Cardiac muscle cell (in vitro differentiated cells and primary cell): ENCODE data around the gene CDC42EP3. TPM values are rescaled to one million over a fixed set of nuclear protein-coding genes. Genes with fewer than 3 reads are reported as not detected.

Experiments
- DNase-seq, 2 donors: peaks; one replicate each; pipeline versions ENCODE4 v3.0.0 to v3.0.0-alpha.2; 2010 to 2017; ENCODE audit warnings: low read depth in 1 of 2, low spot score in 1 of 2
- H3K27ac ChIP-seq: fragments of 200-600 bp; sonication (generic); 2 replicates; pipeline ENCODE4 v1.5.1; 2016
- H3K27me3 ChIP-seq: fragments of 200-600 bp; sonication (generic); 2 replicates; pipeline ENCODE4 v1.6.0; 2016; ENCODE audit warnings: control low read depth
- H3K36me3 ChIP-seq: fragments of 200-600 bp; sonication (generic); 2 replicates; pipeline ENCODE4 v1.5.1; 2016; ENCODE audit warnings: control low read depth
- H3K4me1 ChIP-seq: fragments of 200-600 bp; sonication (generic); 2 replicates; pipeline ENCODE4 v1.8.1; 2017; ENCODE audit warnings: low read depth, mild to moderate bottlenecking, mixed run types
- H3K4me3 ChIP-seq: fragments of 200-600 bp; sonication (generic); 2 replicates; pipeline ENCODE4 v1.5.1; 2016; ENCODE audit warnings: mild to moderate bottlenecking
- H3K9me3 ChIP-seq: fragments of 200-600 bp; sonication (generic); 2 replicates; pipeline ENCODE4 v1.5.1; 2017; ENCODE audit warnings: low read depth, mild to moderate bottlenecking, control low read depth
- CTCF ChIP-seq: IDR thresholded peaks from 2 replicates; pipeline ENCODE4 v1.5.1; 2012; ENCODE audit warnings: low read depth, mild to moderate bottlenecking, low read length
- polyA plus RNA-seq: library from polyadenylated mRNA; unstranded; fragments of >200 nt; fragmentation: Nextera tagmentation; extraction: Ambion mirVana; gene quantifications from 2 replicates; pipeline ENCODE4 v1.2.1, GENCODE V29; 2016
- total RNA-seq: library from RNA; depleted of rRNA; stranded (reverse); fragments of >200 nt; gene quantifications from 2 replicates; pipeline ENCODE4 v1.2.3, GENCODE V29; 2016

CDC42EP3 gene
- total and polyA plus RNA-seq, 2 experiments from 2014 or later: 36.2 to 56.7 TPM

GRCh38 chr2:37656512-37657423 lies 14.7 kb downstream of the CDC42EP3 start:
- Histone ChIP-seq H3K4me1 (peaks cover 77% of the 10 kb centered on the region), H3K27ac (peak overlapping the region; percentile 74), H3K4me3 (no peak overlapping the region), H3K27me3 (no peaks in the 10 kb centered on the region), H3K36me3 (no peaks in the 10 kb centered on the region), H3K9me3 (no peaks in the 10 kb centered on the region)
- DNase-seq: no peak
- TF ChIP-seq CTCF: no peak

- peaks cover 72% of the 10 kb centered on the region for H3K4me1 ChIP-seq
- H3K9me3 ChIP-seq: no peaks in the 10 kb centered on the region
- H3K4me3 ChIP-seq: no peak overlapping the region
- H3K27ac ChIP-seq: peak overlapping the region; percentile 74
- no peaks in the 10 kb centered on the region for H3K27me3 ChIP-seq
- no peaks in the 10 kb centered on the region for H3K36me3 ChIP-seq
- TF ChIP-seq CTCF: no peak
- peak; percentile 61 to 71 for DNase-seq
These were observed 16.3 kb downstream of the CDC42EP3 start for GRCh38 chr2:37654932-37655841.

GRCh38 chr2:37654419-37654818 lies 17.0 kb downstream of the CDC42EP3 start:
- Histone ChIP-seq H3K9me3 (no peaks in the 10 kb centered on the region), H3K4me3 (no peak overlapping the region), H3K27me3 (no peaks in the 10 kb centered on the region), H3K27ac (peak overlapping the region; percentile 74), H3K4me1 (peaks cover 64% of the 10 kb centered on the region), H3K36me3 (no peaks in the 10 kb centered on the region)
- TF ChIP-seq CTCF: no peak
- no peak for DNase-seq

GRCh38 chr2:37653805-37654378 lies 17.6 kb downstream of the CDC42EP3 start:
- no peak for DNase-seq
- no peaks in the 10 kb centered on the region for H3K27me3 ChIP-seq
- TF ChIP-seq CTCF: no peak
- H3K4me1 ChIP-seq: peaks cover 59% of the 10 kb centered on the region
- H3K27ac ChIP-seq: peak overlapping the region; percentile 74
- no peaks in the 10 kb centered on the region for H3K9me3 ChIP-seq
- H3K36me3 ChIP-seq: no peaks in the 10 kb centered on the region
- no peak overlapping the region for H3K4me3 ChIP-seq

- Histone ChIP-seq H3K9me3 (no peaks in the 10 kb centered on the region), H3K27ac (no peak overlapping the region), H3K36me3 (no peaks in the 10 kb centered on the region), H3K4me1 (peaks cover 51% of the 10 kb centered on the region), H3K4me3 (no peak overlapping the region), H3K27me3 (no peaks in the 10 kb centered on the region)
- no peak for TF ChIP-seq CTCF
- no peak for DNase-seq
These were observed 18.3 kb downstream of the CDC42EP3 start for GRCh38 chr2:37653093-37653492.
